Activated naive CD8-positive, alpha-beta T cell treated with anti-CD3 and anti-CD28 coated beads, Interleukin-2, amount 10 ng/mL, durations not matched to agents 7 days and 5 days (primary cell): Measurements from ENCODE around the gene PSME1. TPM values are rescaled to one million over a fixed set of nuclear protein-coding genes. Genes with fewer than 3 reads are reported as not detected.

Experiments used
- ATAC-seq: fragments of 150-1000 bp; cut with Tn5 transposase; one replicate; pipeline ENCODE4 v1.10.0; 2021; ENCODE audit warnings: low read depth, moderate library complexity
- POLR2A ChIA-PET: fragments of 350-600 bp; sonication (Branson Sonifier 250); formaldehyde crosslinking; loops from one replicate; lab custom pipeline; 2021; ENCODE audit warnings: antibody characterized with exemption; lab: Charles Lee
- DNase-seq: peaks from one replicate; pipeline ENCODE4 v3.0.0; 2021
- H3K27ac Mint-ChIP-seq: one replicate; pipeline ENCODE4 v1.8.0; 2022; ENCODE audit warnings: mild to moderate bottlenecking, mixed read lengths
- H3K27me3 Mint-ChIP-seq: one replicate; pipeline ENCODE4 v1.8.0; 2022; ENCODE audit warnings: mild to moderate bottlenecking, moderate library complexity, mixed read lengths
- H3K36me3 Mint-ChIP-seq: one replicate; pipeline ENCODE4 v1.8.0; 2021; ENCODE audit warnings: mild to moderate bottlenecking, mixed read lengths
- H3K4me1 Mint-ChIP-seq: one replicate; pipeline ENCODE4 v1.8.0; 2021; ENCODE audit warnings: mixed read lengths
- H3K4me3 Mint-ChIP-seq: one replicate; pipeline ENCODE4 v1.8.0; 2022; ENCODE audit warnings: mild to moderate bottlenecking, moderate library complexity, mixed read lengths
- H3K9me3 Mint-ChIP-seq: one replicate; pipeline ENCODE4 v1.8.0; 2021; ENCODE audit warnings: mixed read lengths
- total RNA-seq, 2 experiments: library from RNA; stranded (reverse); gene quantifications; one replicate each; pipeline ENCODE4 v1.2.3, GENCODE V29; 2021

Gene PSME1
- 100 to 1,000 TPM; 430 to 443 TPM for total RNA-seq

DNA sequence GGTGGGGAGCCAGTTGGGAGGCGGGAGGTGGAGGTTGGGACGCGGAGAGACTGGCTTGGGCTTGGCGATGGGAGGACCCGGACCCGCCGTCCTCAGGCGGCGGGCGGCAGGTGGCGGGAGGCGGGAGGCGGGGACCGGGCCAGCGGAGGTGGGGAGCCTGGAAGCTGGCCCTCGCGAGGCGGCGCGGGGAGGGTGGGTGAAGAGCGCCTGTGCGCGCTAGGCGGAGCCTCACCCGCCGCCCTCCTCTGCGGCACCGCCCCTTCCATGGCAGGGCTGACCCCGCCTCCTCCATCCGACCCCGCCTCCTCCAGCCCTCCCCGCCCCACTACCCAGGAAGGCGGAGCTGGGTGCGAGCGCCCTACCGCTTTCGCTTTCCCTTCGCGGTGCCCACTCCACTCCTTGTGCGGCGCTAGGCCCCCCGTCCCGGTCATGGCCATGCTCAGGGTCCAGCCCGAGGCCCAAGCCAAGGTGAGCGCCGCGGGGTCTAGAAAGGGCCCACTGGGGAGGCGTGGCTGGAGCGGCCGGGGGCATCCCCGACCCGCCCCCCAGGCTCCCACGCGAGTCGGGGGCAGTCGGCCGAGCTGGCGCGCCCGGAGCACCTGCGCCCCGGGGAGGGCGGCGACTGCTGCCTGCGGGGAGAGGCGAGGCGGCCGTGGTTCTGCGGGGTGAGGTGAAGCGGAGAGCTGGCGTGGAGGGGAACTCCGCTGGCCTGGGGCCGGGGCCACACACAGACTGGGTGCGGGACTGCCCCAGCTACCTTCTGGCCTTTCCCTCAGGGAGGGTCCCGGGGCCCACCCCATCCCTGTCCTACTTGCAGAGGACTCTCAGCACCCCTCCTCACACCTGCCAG, at the start of gene PSME1:
TSS of gene PSME1 (plus strand) at position 361 of the 850 bp plus-strand sequence. CDS start at position 430, 69 bp downstream.
- Mint-ChIP-seq H3K4me3 (peak within 1 kb of the TSS; percentile 96), H3K9me3 (no peaks in the 10 kb centered on the region), H3K36me3 (peaks cover 40% of the 10 kb centered on the region), H3K27ac (peak within 1 kb of the TSS; percentile 94), H3K27me3 (no peaks in the 10 kb centered on the region), H3K4me1 (peaks cover 51% of the 10 kb centered on the region)
- peak; percentile 97 for DNase-seq
- POLR2A ChIA-PET, result interaction anchor here (0.5 to 7.5 kb wide), 24 partner anchors 8 to 301 kb away, joined by 3 to 176 read pairs (median 4); partner anchors contain the start of genes CHMP4A, DCAF11, IRF9 and NRL
- ATAC-seq, result peak; percentile 87

DNA sequence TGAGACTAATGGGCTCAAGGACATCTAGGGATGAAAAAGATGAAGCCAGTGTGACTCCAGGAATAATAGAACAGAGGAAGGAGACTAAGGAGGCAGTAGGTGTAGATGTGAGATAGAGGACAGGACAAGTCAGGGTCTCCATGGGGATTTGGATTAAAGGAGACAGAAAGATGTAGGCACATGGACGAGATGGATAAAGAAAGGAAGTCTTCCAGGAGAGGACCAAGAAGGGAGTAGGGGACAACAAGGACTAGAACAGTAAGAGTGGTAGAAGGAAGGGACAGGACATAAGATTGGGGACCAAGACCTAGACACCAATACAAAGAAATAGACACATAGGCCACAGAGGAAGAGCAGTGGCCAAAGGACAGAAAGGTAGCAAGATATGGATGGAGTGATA, 49.0 kb upstream of the PSME1 start:
- peak overlapping the region; percentile 37 for H3K27ac Mint-ChIP-seq
- no peak for ATAC-seq
- no peaks in the 10 kb centered on the region for H3K27me3 Mint-ChIP-seq
- H3K4me3 Mint-ChIP-seq, result no peak overlapping the region
- no peaks in the 10 kb centered on the region for H3K9me3 Mint-ChIP-seq
- DNase-seq, result no peak
- peaks cover 10% of the 10 kb centered on the region for H3K4me1 Mint-ChIP-seq
- POLR2A ChIA-PET, result interaction anchor here (2.3 kb wide), 1 partner anchor 27 kb away, joined by 6 read pairs; the partner anchor contains the start of gene DCAF11
- H3K36me3 Mint-ChIP-seq, result no peaks in the 10 kb centered on the region

- H3K4me1 Mint-ChIP-seq, result peaks cover 14% of the 10 kb centered on the region
- ATAC-seq, result no peak
- no peaks in the 10 kb centered on the region for H3K27me3 Mint-ChIP-seq
- DNase-seq, result no peak
- H3K4me3 Mint-ChIP-seq, result no peak overlapping the region
- H3K27ac Mint-ChIP-seq, result no peak overlapping the region
- no peaks in the 10 kb centered on the region for H3K9me3 Mint-ChIP-seq
- peaks cover 2% of the 10 kb centered on the region for H3K36me3 Mint-ChIP-seq
- POLR2A ChIA-PET, result interaction anchor here (1.2 kb wide), 1 partner anchor 26 kb away, joined by 4 read pairs; the partner anchor contains the start of genes DCAF11 and NRL
Measured at GRCh38 chr14:24088095-24088494, 47.9 kb upstream of the PSME1 start.

- POLR2A ChIA-PET, result interaction anchor here (0.9 to 7.5 kb wide), 6 partner anchors 9 to 101 kb away, joined by 3 to 116 read pairs (median 6); partner anchors contain the start of genes DHRS4L2 and IRF9
- no peak for ATAC-seq
- H3K27ac Mint-ChIP-seq, result no peak overlapping the region
Measured at GRCh38 chr14:24089890-24090289, 46.1 kb upstream of the PSME1 start.

DNA sequence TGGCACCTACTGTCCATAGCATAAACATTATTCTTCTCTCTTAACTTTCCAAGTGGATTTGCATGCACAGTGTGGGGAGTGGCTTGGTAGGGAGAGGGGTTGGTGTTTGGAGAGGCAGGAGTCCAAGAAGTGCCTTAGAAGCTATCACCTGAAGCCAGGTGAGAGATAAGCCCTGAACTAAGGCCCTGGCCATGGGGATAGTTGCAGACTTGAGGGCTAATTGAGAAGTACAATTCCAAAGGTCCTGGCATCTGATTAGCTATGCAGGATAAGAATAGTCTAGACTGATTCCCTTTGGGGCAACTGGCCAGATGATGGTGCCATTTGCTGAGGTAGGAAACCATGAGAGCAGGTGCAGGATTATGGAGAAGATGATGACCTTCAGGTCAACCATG, 43.9 kb upstream of the PSME1 start:
- Mint-ChIP-seq H3K36me3 (peaks cover 20% of the 10 kb centered on the region), H3K4me1 (peaks cover 30% of the 10 kb centered on the region), H3K27me3 (no peaks in the 10 kb centered on the region), H3K9me3 (no peaks in the 10 kb centered on the region), H3K27ac (peak overlapping the region; percentile 97), H3K4me3 (no peak overlapping the region)
- no peak for DNase-seq
- POLR2A ChIA-PET, result interaction anchor here (1.5 to 7.5 kb wide), 9 partner anchors 11 to 70 kb away, joined by 4 to 116 read pairs (median 13); partner anchors contain the start of genes DCAF11, EMC9, IRF9 and NRL
- ATAC-seq, result no peak

More at GRCh38 chr14:24089890-24090289, 46.1 kb upstream of the PSME1 start:
- Mint-ChIP-seq H3K4me3 (no peak overlapping the region), H3K36me3 (peaks cover 5% of the 10 kb centered on the region), H3K4me1 (peaks cover 22% of the 10 kb centered on the region), H3K27me3 (no peaks in the 10 kb centered on the region), H3K9me3 (no peaks in the 10 kb centered on the region)
- DNase-seq, result no peak

DNA sequence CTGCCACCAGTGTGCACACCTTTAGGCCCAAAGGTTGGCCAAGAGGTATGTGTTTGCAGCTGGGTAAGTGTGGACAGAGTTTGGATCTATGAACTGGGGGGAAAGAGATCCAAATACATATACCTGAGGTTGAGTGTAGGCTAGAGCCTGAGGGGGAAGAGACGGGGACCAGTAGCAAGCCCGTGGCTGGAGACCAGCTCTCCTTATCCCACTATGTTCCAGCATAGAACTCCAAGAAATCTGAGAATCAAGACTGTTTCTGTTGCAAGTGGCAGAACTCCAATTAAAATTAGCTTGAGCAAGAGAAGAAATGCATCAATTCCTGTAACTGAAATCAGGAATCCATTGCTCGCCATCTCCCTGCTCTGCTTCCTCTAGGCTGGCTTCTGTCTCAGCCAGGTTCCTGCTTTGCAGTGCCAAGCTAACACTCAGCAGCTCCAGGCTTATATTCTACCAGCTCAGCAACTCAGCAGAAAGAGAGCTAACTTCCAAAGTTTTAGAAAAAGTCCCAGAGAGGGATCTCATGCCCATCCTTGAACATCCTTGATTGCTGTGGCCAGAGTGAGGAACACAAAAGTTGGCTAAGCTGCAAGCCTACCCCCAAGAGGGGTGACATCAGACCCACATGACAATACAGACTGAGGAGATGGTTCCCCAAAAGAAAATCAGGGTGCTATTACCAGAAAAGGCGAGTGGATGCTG, 43.3 kb upstream of the PSME1 start:
- Mint-ChIP-seq H3K4me1 (peaks cover 29% of the 10 kb centered on the region), H3K27me3 (no peaks in the 10 kb centered on the region), H3K36me3 (peaks cover 20% of the 10 kb centered on the region), H3K27ac (peak overlapping the region; percentile 97), H3K4me3 (peak overlapping the region; percentile 95), H3K9me3 (no peaks in the 10 kb centered on the region)
- DNase-seq (no peak), ATAC-seq (no peak)
- POLR2A ChIA-PET, result interaction anchor here (1.4 to 7.5 kb wide), 10 partner anchors 10 to 149 kb away, joined by 3 to 116 read pairs (median 10); partner anchors contain the start of genes CARMIL3, DCAF11, EMC9 and IRF9

DNA sequence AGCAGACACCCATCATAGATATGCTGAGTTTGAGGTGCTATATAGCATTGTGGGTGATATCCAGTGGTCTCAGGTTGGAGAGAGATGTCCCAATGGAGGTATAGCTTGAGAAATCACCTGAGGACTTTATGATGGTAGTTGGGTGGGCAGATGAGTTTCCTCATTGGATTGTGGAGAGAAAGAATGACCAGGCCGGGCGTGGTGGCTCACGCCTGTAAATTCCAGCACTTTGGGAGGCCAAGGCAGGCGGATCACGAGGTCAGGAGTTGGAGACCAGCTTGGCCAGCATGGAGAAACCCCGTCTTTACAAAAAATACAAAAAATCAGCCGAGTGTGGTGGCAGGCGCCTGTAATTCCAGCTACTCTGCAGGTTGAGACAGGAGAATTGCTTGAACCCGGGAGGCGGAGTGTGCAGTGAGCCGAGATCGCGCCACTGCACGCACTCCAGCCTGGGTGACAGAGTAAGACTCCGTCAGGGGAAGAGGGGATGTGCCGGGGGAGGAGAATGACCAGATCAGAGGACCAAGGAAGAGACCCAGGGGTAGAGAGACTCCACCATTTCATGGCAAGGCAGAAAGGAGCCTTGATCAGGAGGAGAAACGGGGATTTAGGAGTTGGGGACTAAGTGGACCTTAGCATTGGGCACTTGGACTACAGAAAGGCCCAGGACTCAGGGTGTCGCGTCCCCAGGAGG, 42.6 kb upstream of the PSME1 start:
- POLR2A ChIA-PET, result interaction anchor here (0.6 to 7.5 kb wide), 15 partner anchors 9 to 149 kb away, joined by 3 to 116 read pairs (median 6); partner anchors contain the start of genes CARMIL3, DCAF11, EMC9 and IRF9
- Mint-ChIP-seq H3K36me3 (peaks cover 20% of the 10 kb centered on the region), H3K4me3 (peak overlapping the region; percentile 95), H3K4me1 (peaks cover 29% of the 10 kb centered on the region), H3K27me3 (no peaks in the 10 kb centered on the region), H3K27ac (peak overlapping the region; percentile 97), H3K9me3 (no peaks in the 10 kb centered on the region)
- DNase-seq (no peak), ATAC-seq (no peak)

DNA sequence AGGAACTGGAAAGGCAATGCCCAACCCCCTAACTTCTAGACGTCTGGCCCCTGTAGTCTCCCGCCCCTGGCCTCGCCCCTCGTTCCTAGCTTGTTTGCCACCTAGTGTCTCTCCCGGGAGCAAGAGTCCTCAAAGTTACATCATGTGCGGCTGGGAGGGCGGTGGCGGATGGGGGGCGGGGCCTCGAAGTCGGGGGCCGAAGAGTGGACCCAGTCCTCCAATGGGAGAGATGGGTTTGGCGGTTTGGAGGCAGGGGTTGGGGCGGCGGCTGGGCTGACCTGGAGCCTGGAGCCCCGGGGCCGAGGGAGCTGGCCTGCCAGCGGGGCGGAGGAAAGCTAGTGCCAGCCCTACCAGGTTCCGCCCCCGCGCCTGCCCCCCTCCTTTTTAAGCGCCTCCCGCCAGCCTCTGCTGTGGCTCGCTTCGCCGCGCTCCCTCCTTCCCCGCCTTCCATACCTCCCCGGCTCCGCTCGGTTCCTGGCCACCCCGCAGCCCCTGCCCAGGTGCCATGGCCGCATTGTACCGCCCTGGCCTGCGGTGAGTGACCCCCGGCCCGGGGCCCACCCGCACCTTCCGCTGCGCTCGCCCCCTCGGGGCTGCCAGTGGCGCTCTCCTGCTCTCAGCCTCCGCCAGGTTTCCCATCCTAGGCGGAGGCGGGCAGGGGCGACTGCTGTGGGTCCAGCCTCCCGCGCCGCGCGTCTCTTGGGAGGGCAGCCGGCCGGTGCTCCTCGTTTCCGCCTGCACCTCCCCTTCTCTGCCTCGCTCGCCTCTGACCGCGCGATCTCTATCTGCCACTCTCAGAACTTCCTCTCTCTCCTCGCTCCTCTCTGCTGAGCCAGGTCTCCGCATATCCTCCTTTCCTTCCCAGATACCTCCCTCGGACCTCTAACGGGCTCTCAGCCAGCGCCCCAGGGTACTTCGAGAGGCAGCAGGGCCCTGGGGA, 41.8 kb upstream of the PSME1 start, which contains the start of gene PCK2:
TSS of gene PCK2 (plus strand) at position 411 of the 940 bp plus-strand sequence. CDS start at position 506, 95 bp downstream.
- Mint-ChIP-seq H3K27ac (peak within 1 kb of the TSS; percentile 97), H3K4me1 (peaks cover 29% of the 10 kb centered on the region), H3K27me3 (no peaks in the 10 kb centered on the region), H3K9me3 (no peaks in the 10 kb centered on the region), H3K36me3 (peaks cover 20% of the 10 kb centered on the region), H3K4me3 (peak within 1 kb of the TSS; percentile 95)
- ATAC-seq (peak; percentile 77), DNase-seq (peak; percentile 83)
- POLR2A ChIA-PET, result interaction anchor here (0.6 to 7.5 kb wide), 25 partner anchors 8 to 336 kb away, joined by 3 to 116 read pairs (median 4); partner anchors contain the start of genes CARMIL3, CBLN3, DCAF11 and EMC9

DNA sequence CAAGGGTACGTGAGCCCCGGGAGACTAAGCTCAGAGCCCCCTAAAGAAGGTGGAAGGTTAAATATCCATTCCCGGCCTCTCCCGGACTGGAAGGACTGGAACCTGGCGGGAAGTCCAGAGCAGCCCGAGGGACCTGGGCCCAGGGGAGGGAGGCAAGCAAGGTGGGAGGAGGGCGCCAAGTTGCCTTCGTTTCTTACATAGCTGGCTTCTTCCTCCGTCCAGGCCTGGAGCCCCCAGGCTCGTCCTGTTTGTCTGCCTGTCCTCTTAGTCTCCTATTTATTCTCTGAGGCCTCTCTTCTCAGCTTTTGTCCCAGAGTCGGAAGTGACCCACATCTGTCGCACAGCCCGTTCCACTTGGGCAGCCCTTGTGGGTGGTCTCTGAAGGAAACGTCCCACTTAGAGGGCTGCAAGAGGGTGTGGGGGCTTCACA, 41.1 kb upstream of the PSME1 start:
- POLR2A ChIA-PET, result interaction anchor here (0.6 to 7.5 kb wide), 21 partner anchors 9 to 335 kb away, joined by 3 to 116 read pairs (median 4); partner anchors contain the start of genes CARMIL3, CBLN3, DCAF11 and IPO4
- Mint-ChIP-seq H3K9me3 (no peaks in the 10 kb centered on the region), H3K27me3 (no peaks in the 10 kb centered on the region), H3K27ac (peak overlapping the region; percentile 97), H3K36me3 (peaks cover 24% of the 10 kb centered on the region), H3K4me1 (peaks cover 29% of the 10 kb centered on the region), H3K4me3 (peak overlapping the region; percentile 95)
- ATAC-seq (no peak), DNase-seq (no peak)

DNA sequence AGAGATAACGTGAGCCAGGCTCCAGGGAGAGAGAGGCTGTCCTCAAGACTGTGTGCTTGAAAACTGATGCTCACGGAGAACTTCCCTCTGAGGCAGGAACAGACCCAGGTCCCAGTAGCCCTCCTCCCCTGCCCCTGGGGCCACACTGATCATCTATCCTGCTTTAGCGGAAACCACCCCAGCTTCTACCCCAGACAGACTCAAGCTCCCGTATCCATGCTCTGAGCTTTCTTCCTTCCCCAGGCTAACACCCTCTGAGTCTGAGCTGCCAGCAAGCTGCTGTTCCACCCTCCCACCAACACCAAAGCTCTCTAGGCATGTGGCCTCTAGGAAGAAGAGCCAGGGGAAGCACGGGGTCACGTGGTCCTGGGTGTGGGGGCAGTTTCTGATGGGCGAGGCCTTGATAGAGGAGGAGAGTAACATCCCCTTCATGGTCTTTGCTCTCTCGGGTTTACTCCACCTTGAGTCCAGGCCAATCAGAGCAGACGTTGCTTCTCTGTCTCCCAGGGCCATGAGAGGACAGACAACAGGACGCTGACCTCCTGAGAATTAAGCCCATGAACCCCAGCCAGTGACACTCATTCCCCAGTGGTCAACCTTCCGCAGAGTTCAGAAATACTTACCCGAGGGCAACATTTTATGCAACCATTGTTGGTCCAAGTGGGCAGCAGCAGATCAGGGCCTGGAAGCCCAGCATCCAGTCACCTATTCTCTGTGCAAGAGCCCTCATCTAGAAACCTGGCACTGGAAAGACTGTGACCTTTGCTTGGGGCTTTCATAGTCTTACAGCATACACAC, 40.5 kb upstream of the PSME1 start:
- Mint-ChIP-seq H3K36me3 (peaks cover 28% of the 10 kb centered on the region), H3K27me3 (no peaks in the 10 kb centered on the region), H3K9me3 (no peaks in the 10 kb centered on the region), H3K4me3 (peak overlapping the region; percentile 95), H3K4me1 (peaks cover 29% of the 10 kb centered on the region), H3K27ac (peak overlapping the region; percentile 97)
- ATAC-seq, result peak; percentile 32
- POLR2A ChIA-PET, result interaction anchor here (0.6 to 7.5 kb wide), 20 partner anchors 8 to 334 kb away, joined by 3 to 116 read pairs (median 4); partner anchors contain the start of genes CARMIL3, CBLN3, DCAF11 and IPO4
- peak; percentile 60 for DNase-seq
